HG03159 (cell line): ENCODE data around the gene NRXN3.

Experiments used
- ATAC-seq: cut with Tn5 transposase; IDR thresholded peaks from one replicate; pipeline ENCODE4 v1.9.1; 2021; ENCODE audit warnings: mild to moderate bottlenecking, moderate library complexity; ENCODE audit not compliant: unreplicated experiment

Gene NRXN3

GRCh38 chr14:79175671-79176070 lies 1005.5 kb downstream of the NRXN3 start:
- ATAC-seq: no peak

GRCh38 chr14:79177106-79177505 lies 1006.9 kb downstream of the NRXN3 start:
- ATAC-seq: no peak

GRCh38 chr14:79178719-79179118 lies 1008.5 kb downstream of the NRXN3 start:
- no peak for ATAC-seq

DNA sequence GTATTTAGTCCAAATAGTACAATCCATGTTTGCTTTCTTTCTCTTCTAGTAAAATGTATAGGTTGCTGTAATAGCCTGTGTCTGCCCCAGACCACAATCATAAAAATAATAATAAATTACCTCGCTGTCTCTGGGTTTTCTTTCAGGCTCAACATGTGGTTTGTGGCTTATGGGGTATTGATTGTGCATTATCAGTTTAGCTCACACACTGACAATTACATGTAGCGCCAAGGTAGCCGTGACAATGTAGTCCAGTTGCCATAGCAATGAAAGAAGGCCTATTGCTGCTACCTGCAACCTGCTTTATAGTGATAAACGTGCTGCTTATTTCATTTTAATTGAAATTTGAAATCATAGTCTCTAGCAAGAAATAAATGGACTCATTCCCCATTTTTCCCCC lies 1009.8 kb downstream of the NRXN3 start:
- ATAC-seq: no peak

- ATAC-seq: no peak
Measured at GRCh38 chr14:79180656-79181055, 1010.5 kb downstream of the NRXN3 start.

DNA sequence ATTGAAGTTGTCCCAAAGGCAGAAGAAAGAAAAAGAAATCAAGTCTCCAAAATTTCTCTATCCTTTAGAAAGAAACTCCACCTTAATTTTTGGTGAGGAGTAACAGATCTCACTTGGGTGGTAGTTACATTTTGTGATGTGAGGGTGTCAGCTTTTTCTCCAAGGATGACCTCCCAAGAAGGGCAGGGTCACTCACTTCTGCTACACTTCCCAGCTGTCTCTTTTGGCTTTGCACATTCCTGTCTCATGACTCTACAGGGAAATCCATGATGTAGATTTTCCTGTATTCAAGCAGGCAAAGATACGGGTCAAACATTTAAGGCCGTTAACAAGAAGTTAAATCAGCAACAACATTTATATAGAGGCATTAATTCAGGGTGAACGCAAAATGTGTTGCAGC lies 1016.4 kb downstream of the NRXN3 start:
- ATAC-seq: no peak

DNA sequence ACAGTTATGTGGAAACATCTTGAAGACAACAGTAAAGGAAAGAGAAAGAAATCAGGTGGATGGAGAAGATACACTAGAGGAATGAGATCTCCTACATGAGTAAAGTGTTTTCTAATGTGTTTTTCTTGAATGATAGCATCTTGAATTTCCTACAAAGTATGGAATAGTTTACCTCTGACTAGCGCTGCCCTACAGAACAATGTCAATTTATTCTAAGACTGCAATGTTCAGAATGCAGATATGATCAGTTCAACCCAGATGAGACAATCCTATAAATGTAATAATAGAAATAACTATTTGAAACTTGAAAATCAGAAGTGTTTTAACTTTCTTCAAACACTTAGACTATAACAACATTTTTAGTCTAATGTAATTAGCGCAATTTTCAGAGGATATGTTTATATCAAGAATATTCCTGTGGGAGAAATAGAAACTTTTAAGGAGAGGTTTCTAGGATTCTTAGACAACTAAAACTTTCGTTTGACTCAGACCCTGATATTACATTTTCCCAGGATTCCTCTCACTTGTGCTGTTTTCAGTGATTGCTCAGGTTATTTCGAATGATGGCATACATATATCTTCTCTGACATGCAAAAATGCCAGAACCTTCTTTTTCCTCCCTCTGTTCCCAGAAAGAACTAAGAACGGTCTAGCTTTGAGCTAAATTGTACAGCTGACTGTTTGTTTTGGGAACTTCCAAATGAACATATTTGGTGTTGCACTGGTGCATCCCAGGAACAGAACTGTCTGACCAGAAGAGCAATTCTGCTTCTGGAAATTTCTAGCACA lies 1023.7 kb downstream of the NRXN3 start:
- no peak for ATAC-seq

GRCh38 chr14:79196216-79196615 lies 1026.0 kb downstream of the NRXN3 start:
- no peak for ATAC-seq

DNA sequence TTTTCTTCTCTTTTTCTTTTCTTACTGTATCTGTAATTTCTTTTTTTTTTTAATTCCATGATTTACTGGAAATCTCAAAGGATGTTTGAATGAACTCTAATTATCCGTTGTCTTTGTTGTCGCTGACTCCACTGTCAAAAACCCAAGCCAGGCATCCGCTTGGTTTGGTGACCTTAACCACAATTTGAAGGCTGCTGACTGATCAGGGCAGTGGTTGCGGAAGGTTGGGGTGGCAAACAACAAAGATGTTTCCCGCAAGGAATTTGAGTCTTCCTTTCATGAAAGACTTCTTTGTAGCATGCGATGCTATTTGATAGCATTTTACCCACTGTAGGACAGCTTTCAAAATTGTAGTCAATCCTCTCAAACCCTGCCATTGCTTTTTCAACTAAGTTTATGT lies 1027.3 kb downstream of the NRXN3 start:
- no peak for ATAC-seq

DNA sequence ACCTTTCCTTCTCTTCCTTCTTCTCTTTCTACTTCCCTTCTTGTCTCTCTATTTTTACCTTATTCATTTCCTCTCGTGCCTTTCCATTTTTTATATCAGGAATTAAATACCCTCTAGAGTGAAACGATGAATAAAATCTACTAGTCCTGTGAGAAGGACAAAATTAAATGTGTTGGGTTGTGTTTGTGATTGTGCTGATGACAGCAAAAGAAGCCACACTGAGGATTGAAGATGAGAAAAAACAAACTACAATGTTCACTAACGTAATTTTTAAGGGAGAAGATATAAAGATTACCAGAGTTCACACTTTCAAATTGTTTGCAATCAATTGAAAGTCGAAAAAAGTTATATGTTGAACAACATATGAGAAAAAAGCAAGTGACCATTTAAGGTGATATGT lies 1029.0 kb downstream of the NRXN3 start:
- no peak for ATAC-seq

DNA sequence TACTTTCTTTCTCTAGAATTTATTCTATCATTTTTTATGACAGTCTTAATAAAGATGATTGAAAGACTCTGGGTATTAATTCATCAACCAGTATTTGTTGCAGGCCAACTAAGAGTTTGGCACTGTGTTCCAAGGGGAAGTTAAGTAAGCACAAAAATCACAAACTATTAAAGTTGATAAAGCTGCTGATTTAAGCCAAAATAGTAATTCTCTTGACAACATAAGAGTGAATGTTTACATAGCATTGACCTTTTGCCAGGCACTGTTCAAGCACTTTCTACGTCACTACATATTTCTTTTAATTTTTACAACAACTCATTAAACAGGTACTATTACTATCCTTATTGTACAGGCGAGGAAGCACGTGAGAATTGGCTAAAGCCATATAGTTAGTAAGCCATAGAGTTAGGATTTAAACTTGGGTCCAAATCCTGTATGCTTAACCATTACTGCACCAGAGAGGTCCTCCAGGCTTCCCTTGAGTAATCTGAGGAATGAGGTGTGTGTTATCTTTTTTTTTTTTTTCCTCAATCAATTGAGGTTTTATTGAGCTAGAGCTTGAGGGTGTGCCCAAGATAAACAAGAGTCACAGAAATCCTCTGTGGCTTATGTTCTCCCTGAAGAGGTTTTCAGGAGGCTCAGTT lies 1031.5 kb downstream of the NRXN3 start:
- no peak for ATAC-seq

GRCh38 chr14:79204591-79204990 lies 1034.4 kb downstream of the NRXN3 start:
- no peak for ATAC-seq

- no peak for ATAC-seq
Measured at GRCh38 chr14:79209418-79209817, 1039.2 kb downstream of the NRXN3 start.

GRCh38 chr14:79225815-79226214 lies 1055.6 kb downstream of the NRXN3 start:
- no peak for ATAC-seq

DNA sequence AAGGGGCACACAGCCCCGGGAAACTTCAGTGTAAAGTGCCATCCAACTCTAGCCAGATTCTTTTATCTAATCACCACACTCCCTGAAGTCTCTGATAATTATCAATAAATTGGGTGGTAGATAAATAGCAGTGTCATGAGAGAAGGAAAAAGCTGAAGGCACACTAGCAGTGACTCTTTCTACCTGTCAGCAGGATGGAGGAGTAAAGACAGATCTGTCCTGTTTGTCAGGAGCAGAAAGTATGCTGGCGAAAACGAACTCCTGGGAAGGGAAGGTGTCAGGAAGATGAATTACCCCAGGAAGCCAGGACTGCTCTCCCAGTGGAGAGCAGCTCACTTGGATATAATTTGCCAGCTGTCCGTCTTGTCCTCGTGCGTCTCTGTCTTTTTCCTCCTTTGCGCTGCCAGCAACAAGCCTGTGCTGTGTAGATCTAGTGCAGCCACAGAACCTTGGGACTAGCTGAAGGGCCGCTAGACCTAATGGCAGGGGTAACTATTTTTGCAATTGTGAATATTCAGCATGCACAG lies 1059.3 kb downstream of the NRXN3 start:
- ATAC-seq: no peak

GRCh38 chr14:79242666-79243065 lies 1072.5 kb downstream of the NRXN3 start:
- ATAC-seq: no peak

GRCh38 chr14:79246173-79246572 lies 1076.0 kb downstream of the NRXN3 start:
- ATAC-seq: no peak

DNA sequence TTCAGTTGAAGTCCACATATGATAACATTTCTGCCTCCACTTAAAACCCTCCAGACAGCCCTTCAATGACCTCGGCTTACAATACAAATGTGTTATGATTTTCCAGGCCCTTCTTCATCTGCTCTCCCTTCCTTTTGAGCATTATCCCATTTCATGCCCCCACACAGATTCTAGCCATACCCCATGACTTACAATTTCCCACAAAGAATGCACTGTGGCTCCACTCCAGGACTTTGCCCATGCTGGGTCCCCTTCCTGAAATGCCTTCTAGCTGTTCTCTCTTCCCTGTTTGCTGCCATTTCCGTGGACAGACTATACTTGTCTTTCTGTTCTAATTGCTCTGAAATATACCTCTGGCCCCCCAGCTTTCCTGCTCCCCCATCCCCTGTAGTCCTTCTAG lies 1078.0 kb downstream of the NRXN3 start:
- no peak for ATAC-seq

DNA sequence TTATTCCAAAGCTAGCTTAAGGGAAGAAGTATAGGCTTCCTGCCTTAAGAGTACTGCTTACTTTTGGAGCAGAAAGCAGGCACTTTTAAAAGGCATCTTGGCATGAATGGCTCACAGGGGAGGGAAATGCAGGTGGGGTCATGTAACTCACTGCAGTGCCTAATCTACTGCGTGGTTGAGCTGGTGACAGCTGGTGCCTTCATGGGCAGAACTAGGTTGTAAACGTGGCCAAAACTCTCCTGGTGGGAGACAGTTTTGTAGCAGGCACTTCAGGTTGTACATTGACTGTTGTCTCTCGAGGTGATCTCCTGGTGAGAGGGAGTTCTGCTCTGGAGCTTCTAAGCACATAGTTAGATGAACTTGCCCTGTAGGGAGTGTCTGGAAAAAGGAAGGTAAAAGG lies 1078.6 kb downstream of the NRXN3 start:
- ATAC-seq: no peak

- ATAC-seq: no peak
Measured at GRCh38 chr14:79251278-79251677, 1081.1 kb downstream of the NRXN3 start.

- no peak for ATAC-seq
Measured at GRCh38 chr14:79253576-79253975, 1083.4 kb downstream of the NRXN3 start.

- ATAC-seq: no peak
Measured at GRCh38 chr14:79254069-79254775, 1084.0 kb downstream of the NRXN3 start.
